Caco-2 (cell line): ENCODE measurements around the gene TAS2R19. TPM values are rescaled to one million over a fixed set of nuclear protein-coding genes. Genes with fewer than 3 reads are reported as not detected.
A peak's percentile ranks its signal among the peaks of the same experiment; 100 is the strongest.

ENCODE experiments used
- BruUV-seq: library from RNA; stranded (reverse); fragments of 400-500 nt; replicated peaks from 2 replicates; lab custom pipeline; 2021; lab: Mats Ljungman, UMichigan
- CTCF ChIA-PET: fragments of 300-600 bp; sonication (Branson Sonifier 250); formaldehyde crosslinking; loops from one replicate; lab custom pipeline; 2022; ENCODE audit warnings: antibody characterized with exemption; lab: Charles Lee
- POLR2A ChIA-PET: fragments of 300-600 bp; sonication (Branson Sonifier 250); formaldehyde crosslinking; loops from one replicate; lab custom pipeline; 2022; ENCODE audit warnings: antibody characterized with exemption; lab: Charles Lee
- DNase-seq, 2 experiments: peaks; one replicate each; pipeline versions ENCODE4 v3.0.0 to v3.0.0-alpha.2; 2020 to 2022
- H3K27me3 ChIP-seq: replicated peaks from 2 replicates; pipeline ENCODE4 v1.6.0; 2011; ENCODE audit warnings: low read length; ENCODE audit not compliant: control insufficient read depth, insufficient read depth
- H3K36me3 ChIP-seq: 2 replicates; pipeline ENCODE4 v1.5.1; 2011; ENCODE audit warnings: low read length; ENCODE audit not compliant: control insufficient read depth, insufficient read depth
- H3K4me1 ChIP-seq: fragments of 250-450 bp; sonication (Bioruptor Pico); 2 replicates; pipeline ENCODE4 v1.5.1; 2020; ENCODE audit warnings: mild to moderate bottlenecking
- H3K4me3 ChIP-seq: 2 replicates; pipeline ENCODE4 v1.5.1; 2011; ENCODE audit warnings: low read depth, mild to moderate bottlenecking, control low read depth, low read length
- H3K9me3 ChIP-seq: fragments of 250-450 bp; sonication (Bioruptor Pico); 2 replicates; pipeline ENCODE4 v1.5.1; 2020; ENCODE audit warnings: mild to moderate bottlenecking, moderate library complexity
- H3K27ac Mint-ChIP-seq: one replicate; pipeline ENCODE4 v1.8.0; 2022; ENCODE audit warnings: mixed read lengths; ENCODE audit not compliant: unreplicated experiment
- H3K27me3 Mint-ChIP-seq: one replicate; pipeline ENCODE4 v1.8.0; 2022; ENCODE audit warnings: mixed read lengths; ENCODE audit not compliant: insufficient read depth, unreplicated experiment
- H3K36me3 Mint-ChIP-seq: one replicate; pipeline ENCODE4 v1.8.0; 2022; ENCODE audit warnings: mild to moderate bottlenecking, mixed read lengths; ENCODE audit not compliant: insufficient read depth, unreplicated experiment
- H3K4me1 Mint-ChIP-seq: one replicate; pipeline ENCODE4 v1.8.0; 2022; ENCODE audit warnings: low read depth, mixed read lengths; ENCODE audit not compliant: unreplicated experiment
- H3K4me3 Mint-ChIP-seq: one replicate; pipeline ENCODE4 v1.8.0; 2022; ENCODE audit warnings: mild to moderate bottlenecking, moderate library complexity, mixed read lengths; ENCODE audit not compliant: unreplicated experiment
- H3K9me3 Mint-ChIP-seq: one replicate; pipeline ENCODE4 v1.8.0; 2022; ENCODE audit warnings: mixed read lengths; ENCODE audit not compliant: unreplicated experiment
- CTCF ChIP-seq, 2 experiments: fragments of 200-600 bp in 1 of 2; IDR thresholded peaks; 1 replicate in 1 of 2; 2 replicates in 1 of 2; pipeline versions ENCODE4 v1.5.1 to v1.8.0; 2011 to 2022; ENCODE audit warnings: antibody characterized with exemption in 1 of 2, control low read depth in 1 of 2, inconsistent platforms in 1 of 2, low read depth in 1 of 2, low read length in 1 of 2, mild to moderate bottlenecking in 1 of 2, moderate library complexity in 1 of 2; ENCODE audit not compliant: insufficient read depth in 1 of 2, severe bottlenecking in 1 of 2, unreplicated experiment in 1 of 2
- intact Hi-C: fragments of 100-400 bp; cut with micrococcal nuclease; formaldehyde crosslinking; loops from one replicate; pipeline ENCODE4 v1.10.0; 2022; ENCODE audit not compliant: unreplicated experiment
- total RNA-seq: library from RNA; stranded (reverse); gene quantifications from 2 replicates; pipeline ENCODE4 v1.2.3, GENCODE V29; 2022

Gene TAS2R19
- total RNA-seq, 1 experiment from 2014 or later = 4.8 TPM

DNA sequence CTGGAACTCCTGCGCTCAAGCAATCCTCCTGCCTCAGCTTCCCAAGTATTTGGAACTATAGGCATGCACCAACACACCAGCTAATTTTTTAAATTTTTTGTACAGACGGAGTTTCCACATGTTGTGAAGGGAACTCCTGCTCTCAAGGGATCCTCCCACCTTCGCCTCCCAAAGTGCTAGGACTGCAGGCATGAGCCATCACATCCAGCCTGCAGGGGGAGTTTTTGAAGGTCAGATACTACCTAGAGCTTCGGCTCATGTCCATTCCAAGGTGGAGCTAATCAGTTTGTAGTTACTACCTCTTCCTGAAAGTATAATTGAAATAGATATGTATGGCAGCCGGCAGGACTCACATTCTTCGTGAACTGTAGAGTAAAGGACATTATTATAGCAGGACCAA is 3.7 kb upstream of the TAS2R19 start:
- peak in 1 of 2 experiments; percentile 58 for DNase-seq

GRCh38 chr12:11023387-11023786 is 967 bp upstream of the TAS2R19 start:
- ChIA-PET CTCF (no interaction called here), POLR2A (no interaction called here)
- Mint-ChIP-seq H3K4me3 (no peak overlapping the region), H3K36me3 (peaks cover 15% of the 10 kb centered on the region), H3K9me3 (peaks cover 12% of the 10 kb centered on the region), H3K27me3 (no peaks in the 10 kb centered on the region), H3K4me1 (no peaks in the 10 kb centered on the region), H3K27ac (no peak overlapping the region)
- intact Hi-C loops = no loop called here
- Histone ChIP-seq H3K36me3 (peaks cover 5% of the 10 kb centered on the region), H3K27me3 (no peaks in the 10 kb centered on the region), H3K4me3 (no peak overlapping the region), H3K9me3 (no peaks in the 10 kb centered on the region), H3K4me1 (no peaks in the 10 kb centered on the region)
- TF ChIP-seq CTCF (IDR thresholded peaks at IDR 0.05; ENCODE audit: insufficient read depth in 1 of 2, low read depth in 1 of 2, low read length in 1 of 2, severe bottlenecking in 1 of 2, unreplicated experiment in 1 of 2) = no peak
- no peak for DNase-seq
- no TSS peak for BruUV-seq

More for the DNA sequence above, 3.7 kb upstream of the TAS2R19 start:
- peak; percentile 36 to 45 for TF ChIP-seq CTCF (IDR thresholded peaks at IDR 0.05; ENCODE audit: insufficient read depth in 1 of 2, low read depth in 1 of 2, low read length in 1 of 2, severe bottlenecking in 1 of 2, unreplicated experiment in 1 of 2)
- no peaks in the 10 kb centered on the region for H3K4me1 Mint-ChIP-seq
- H3K36me3 Mint-ChIP-seq = peaks cover 21% of the 10 kb centered on the region
- no peak overlapping the region for H3K4me3 ChIP-seq
- H3K9me3 Mint-ChIP-seq = peaks cover 12% of the 10 kb centered on the region
- intact Hi-C loops = no loop called here
- CTCF ChIA-PET = interaction anchor here (1.2 to 1.6 kb wide), 2 partner anchors 134 to 173 kb away, joined by 4 to 6 read pairs; no protein-coding TSS in a partner anchor
- BruUV-seq = no TSS peak
- H3K27me3 Mint-ChIP-seq = no peaks in the 10 kb centered on the region
- H3K9me3 ChIP-seq = no peaks in the 10 kb centered on the region
- H3K27ac Mint-ChIP-seq = no peak overlapping the region
- no peak overlapping the region for H3K4me3 Mint-ChIP-seq
- POLR2A ChIA-PET = interaction anchor here (0.5 kb wide), 1 partner anchor 1761 kb away, joined by 7 read pairs; no protein-coding TSS in a partner anchor
- no peaks in the 10 kb centered on the region for H3K4me1 ChIP-seq
- no peaks in the 10 kb centered on the region for H3K27me3 ChIP-seq
- H3K36me3 ChIP-seq = peaks cover 3% of the 10 kb centered on the region

DNA sequence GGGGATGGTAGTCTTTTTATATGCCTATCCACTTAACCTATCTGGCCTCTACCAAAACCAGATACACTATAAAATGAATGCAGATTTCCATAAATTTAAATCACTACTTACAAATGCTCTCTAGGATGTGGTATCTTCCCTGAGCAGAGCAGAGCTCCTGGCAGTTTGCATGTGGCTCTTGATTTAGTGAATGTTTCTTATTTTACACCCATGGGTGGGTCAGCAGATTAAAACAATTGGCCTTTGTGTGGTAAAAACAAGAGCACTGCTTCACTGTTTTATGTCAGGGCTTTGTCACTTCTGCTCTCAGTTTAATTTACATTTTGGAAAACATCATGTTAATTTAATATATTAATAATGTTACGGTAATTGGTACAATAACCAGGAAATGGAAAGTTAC is 5.5 kb downstream of the TAS2R19 start:
- no peak for DNase-seq
- Mint-ChIP-seq H3K4me1 (peaks cover 23% of the 10 kb centered on the region), H3K9me3 (no peaks in the 10 kb centered on the region), H3K27ac (no peak overlapping the region), H3K4me3 (no peak overlapping the region), H3K27me3 (no peaks in the 10 kb centered on the region), H3K36me3 (peaks cover 5% of the 10 kb centered on the region)
- CTCF ChIA-PET = no interaction called here
- H3K4me1 ChIP-seq = peaks cover 35% of the 10 kb centered on the region
- TF ChIP-seq CTCF (IDR thresholded peaks at IDR 0.05; ENCODE audit: insufficient read depth in 1 of 2, low read depth in 1 of 2, low read length in 1 of 2, severe bottlenecking in 1 of 2, unreplicated experiment in 1 of 2) = no peak
- H3K9me3 ChIP-seq = no peaks in the 10 kb centered on the region
- POLR2A ChIA-PET = no interaction called here
- BruUV-seq = no TSS peak
- intact Hi-C loops = loop anchor here (5.0 kb wide), 1 partner anchor 155 kb away; the partner anchor contains the start of gene SMIM10L1
- H3K4me3 ChIP-seq = no peak overlapping the region
- H3K27me3 ChIP-seq = no peaks in the 10 kb centered on the region
- H3K36me3 ChIP-seq = peaks cover 2% of the 10 kb centered on the region; the same call in 1 of the 2 replicates
